GM21390 (cell line): ENCODE measurements around the gene UGT1A4.

Experiments
- ATAC-seq: cut with Tn5 transposase; IDR thresholded peaks from one replicate; pipeline ENCODE4 v1.9.1; 2021; ENCODE audit not compliant: unreplicated experiment

The UGT1A4 gene

DNA sequence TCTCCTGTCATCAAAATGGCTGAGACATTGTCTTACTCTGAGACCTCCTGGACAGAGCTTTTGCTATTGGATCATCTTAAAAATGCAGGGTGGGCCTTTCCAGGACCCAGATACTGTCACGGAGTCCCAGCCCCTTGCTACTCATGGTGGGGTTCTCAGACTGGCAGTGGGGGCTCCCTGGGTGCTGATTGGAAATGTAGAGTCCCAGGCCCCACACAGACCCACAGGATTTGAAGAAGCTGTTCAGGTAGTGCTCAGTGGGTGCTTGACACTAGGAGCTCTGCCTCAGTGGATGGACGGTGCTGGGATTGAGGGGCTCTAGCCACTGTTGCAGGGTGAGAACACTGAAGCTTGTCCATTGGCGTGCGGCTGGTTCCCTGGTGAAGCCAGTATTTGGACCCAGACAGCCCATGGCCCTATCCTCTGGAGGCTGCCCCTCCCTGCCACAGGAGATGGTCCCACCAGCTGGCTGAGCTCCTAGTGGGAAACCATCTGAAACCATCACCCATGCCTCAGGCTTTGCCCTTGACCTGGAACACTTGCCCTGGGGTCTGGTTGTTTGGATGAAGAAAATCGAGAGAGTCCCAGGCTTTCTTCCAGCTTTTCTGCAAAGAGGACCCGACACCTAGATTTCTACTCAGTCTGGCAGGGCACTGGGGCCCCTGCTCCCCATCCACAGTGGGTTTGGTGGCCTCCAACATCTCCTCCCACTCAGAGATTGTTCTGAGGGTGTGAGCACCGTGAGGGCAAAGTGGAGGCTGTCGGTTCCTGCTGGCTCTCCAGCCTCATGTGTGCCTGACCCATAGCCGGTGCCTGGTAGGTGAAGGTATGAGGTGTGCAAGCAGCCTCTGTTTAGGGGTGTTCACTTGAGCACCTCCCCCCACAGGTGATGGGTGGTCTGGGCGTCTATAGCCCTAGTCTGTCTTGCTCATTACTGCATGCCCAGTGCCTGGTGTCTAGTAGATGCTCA is 89.7 kb downstream of the UGT1A4 start:
- no peak for ATAC-seq

DNA sequence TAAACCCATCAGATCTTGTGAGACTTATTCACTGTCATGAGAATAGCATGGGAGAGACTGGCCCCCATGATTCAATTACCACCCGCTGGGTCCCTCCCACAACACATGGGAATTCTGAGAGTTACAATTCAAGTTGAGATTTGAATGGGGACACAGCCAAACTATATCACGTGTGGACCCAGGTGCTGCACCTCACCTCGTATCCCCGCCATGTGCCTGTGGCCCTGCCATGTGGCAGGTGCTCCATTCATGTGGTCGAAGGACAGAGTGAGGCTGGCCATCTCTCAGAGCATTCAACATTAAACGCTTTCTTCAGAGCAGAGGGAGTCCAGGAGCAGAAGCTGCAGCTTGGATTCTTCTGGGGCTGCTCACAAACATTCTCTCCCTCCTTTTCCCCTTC is 91.8 kb downstream of the UGT1A4 start:
- ATAC-seq: no peak

DNA sequence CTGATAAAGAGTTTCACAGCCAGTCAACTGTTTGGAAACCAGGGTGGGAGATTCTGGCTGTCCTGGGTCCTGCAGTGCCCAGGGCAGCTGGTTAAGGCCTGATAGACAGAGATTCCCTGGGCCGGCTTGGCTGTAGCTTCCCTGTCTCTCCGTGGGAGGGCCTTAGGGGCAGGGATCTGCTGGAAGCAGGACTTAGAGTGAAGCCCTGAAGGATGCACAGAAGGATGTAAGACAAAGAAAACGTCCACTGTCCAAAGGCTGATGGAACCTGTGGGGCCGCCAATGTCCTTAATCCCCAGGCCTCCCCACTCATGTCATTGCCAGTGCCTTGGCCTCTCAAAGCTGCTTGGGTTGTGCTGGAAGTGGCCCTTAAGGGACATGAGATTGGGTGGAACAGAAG is 92.6 kb downstream of the UGT1A4 start:
- no peak for ATAC-seq

DNA sequence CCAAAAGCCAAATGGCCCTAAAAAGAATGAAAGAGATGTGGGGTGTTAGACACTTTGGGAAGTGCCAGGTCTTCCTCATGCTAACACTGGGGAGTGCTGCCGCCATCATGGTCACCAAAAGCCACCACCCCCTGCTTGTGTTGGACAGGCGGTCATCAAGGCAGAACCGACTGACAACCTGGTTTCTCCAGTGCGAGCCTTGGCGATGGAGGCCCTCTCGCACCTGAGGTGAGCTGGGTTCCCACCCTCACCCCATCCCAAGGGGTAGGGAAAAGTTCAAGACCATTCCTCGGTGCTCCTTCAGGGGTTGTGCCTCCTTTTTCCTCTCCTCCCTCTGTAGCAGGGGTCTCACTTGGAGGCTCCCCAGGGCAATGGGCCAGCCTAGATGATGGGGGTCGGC is 93.2 kb downstream of the UGT1A4 start:
- no peak for ATAC-seq

DNA sequence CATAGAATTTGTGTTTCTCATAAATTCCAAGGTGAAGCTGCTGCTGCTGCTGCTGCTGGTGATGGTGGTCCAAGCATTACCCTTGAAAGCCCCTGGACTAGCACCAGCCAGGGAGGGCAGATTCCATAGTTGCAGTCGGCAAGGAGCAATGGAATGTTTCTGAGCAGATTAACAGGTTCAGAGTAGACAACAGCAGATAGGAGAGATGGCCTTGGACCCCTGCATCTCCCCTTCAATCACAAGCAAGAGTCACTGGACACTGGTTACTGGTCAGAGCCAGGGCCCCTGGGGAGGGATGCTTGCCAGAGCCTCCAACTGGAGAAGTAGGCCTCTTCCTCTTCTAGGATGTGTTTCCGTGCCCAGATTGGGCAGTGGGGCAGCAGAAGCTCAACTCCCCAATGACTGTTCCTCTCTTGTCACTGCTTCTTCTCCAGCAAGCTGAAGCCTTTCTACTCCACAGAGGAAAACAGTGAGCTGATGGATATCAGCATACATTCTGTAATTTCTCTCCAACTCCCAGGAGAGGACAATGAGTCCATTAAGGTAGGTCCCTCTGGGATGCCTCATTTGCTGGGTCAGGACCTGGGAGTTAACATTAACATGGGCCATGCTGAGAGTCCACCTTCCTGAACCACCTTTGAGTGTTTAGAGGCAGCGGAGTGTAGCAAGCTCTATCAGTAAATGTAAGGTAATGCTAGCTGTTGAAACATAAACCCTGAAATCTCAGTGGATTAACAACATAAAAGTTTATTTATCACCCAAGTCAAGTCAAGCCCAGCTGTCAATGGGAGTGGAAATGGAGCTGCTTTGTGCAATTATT is 94.9 kb downstream of the UGT1A4 start:
- ATAC-seq: no peak

DNA sequence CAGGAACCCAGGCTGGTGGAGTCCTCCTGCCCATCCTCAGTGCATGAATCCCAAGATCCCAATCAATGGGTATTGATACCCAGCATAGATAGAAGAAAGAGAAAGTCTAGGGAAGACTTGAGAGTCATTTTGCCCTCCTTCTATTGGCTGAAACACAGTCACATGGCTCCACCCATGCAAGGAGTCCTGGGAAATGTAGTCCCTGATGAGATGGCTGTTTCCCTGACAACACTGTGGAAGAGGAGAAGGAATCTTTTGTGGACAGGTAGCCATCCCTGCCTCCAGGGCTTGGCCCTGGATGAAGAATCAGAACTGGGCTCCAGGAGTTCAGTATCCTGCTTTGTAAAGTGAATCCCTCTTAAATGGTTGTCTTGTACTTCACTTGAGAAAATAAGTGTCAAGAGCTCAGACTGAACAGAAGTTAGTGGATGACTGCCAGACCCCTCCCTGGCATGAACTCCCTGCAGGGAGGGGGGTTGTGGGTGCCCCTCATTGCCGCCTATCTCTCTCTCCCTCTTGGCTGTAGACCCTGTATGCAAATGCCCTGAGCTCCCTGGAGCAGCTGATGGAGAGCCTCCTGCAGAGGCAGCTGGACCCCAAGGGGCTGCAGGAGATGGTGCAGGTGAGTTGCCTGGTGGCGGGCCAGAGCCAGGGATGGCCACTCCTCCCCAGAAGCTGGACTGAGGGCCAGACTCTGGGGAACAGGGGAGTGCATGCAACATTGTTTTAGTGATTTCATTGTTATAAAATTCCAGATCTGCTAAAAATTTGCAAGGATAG is 95.7 kb downstream of the UGT1A4 start:
- ATAC-seq: no peak

DNA sequence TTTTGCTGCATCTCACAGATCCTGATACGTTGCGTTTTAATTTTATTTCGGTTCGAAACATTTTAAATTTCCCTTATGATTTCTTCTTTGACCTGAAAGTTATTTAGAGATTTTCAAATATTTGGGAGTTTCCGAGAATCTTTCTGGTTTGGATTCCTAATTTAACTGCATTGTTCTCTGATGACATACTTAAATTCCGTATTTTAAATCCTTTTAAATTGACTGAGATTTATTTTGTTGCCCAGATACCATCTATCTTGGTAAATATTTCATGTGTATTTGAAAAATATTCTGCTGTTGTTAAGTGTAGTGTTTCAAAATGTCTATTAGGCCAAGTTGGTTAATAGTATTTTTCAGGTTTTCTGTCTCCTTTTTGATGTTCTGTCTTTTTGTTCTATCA is 97.3 kb downstream of the UGT1A4 start:
- no peak for ATAC-seq

DNA sequence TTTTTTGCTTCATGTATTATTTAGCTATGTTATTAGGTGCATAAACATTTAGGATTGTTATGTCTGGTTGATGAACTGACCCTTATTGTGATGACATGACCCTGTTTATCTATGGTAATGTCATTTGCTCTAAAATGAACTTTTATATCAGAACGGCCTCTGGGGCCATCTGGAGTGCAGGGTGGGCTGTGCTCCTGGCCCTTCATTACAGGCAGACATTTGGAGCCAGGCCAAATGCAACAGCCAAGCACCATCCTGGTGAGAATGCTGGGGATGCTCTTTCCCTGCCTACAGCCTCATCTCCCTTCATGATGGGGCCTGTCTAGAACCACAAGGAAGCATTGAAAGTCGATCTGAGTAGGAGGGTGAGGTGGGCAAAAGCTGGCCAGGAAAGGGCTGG is 97.8 kb downstream of the UGT1A4 start:
- ATAC-seq: no peak

DNA sequence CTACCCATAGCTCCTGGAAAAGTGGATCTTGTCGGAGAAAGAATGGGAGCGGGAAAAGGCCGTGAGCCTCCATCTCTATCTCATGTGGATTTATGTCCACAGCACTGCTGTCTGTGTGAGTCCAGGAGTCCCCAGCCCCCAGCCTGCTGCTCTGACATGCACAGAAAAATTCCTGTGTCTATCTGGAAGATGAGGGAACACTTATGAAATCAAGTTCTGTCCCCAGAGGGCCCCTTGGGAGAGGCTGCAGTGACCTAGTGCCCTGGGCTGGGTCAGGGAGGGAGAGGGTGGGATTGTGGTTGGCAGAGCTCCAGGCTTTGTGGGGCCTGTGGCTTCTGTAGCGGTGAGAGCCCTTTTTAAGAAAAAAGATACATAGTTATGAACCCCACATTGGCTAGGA is 98.2 kb downstream of the UGT1A4 start:
- no peak for ATAC-seq

DNA sequence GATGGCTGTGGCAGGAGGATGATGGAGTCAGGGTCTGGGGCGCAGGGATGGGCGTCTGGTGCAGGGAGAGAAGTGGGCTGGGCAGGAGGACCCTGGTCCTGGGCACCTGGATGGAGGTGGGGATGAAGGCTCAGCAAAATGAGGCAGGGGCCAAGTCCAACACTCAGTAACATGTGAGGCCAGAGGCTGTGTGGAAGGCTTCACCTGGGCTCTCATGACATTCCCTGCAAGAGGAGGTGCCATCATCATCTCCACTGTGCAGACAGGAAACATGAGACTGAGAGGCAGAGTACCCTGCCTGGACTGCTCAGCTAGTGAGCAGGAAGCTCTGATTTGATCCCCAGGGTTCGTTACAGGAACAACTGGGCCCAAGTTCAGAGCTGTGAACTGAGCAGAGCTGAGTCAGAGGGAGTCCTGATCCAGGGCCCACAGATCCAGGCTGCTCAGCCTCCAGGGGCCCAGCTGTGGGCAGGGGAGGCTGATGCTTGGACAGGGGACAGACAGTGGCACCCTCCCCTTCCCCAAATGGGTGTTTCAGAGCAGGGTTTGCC is 98.9 kb downstream of the UGT1A4 start:
- ATAC-seq: no peak

DNA sequence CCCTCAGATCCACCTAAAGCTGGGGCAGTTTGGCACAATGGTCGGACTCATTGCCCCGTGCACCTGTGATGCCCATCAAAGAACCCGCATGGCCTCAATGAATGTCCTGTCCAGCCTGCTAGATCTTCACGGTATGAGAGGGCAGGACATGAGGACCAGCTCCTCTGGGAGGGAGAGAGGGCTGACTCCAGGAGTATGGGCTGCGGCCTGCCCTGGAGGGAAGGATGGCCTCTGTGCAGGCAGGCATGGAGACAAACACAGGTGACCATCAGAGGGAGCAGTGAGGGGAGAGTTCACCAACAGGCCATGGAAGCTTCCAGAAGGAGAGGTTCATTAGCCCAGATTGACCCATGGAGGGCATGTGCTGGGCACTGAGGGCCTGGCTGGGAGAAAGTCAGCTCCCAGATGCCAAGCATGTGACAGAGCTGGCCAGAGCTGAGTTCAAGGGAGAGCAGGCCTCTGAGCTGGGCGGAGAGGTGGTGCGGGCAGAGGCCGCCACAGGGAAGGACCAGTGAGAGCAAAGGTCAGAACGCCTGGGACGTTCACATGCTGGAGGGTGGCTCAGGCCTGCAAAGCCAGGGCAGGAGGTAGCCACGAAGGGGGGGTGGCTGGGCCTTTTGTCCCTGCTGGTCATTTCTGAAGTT is 99.6 kb downstream of the UGT1A4 start:
- ATAC-seq: no peak

DNA sequence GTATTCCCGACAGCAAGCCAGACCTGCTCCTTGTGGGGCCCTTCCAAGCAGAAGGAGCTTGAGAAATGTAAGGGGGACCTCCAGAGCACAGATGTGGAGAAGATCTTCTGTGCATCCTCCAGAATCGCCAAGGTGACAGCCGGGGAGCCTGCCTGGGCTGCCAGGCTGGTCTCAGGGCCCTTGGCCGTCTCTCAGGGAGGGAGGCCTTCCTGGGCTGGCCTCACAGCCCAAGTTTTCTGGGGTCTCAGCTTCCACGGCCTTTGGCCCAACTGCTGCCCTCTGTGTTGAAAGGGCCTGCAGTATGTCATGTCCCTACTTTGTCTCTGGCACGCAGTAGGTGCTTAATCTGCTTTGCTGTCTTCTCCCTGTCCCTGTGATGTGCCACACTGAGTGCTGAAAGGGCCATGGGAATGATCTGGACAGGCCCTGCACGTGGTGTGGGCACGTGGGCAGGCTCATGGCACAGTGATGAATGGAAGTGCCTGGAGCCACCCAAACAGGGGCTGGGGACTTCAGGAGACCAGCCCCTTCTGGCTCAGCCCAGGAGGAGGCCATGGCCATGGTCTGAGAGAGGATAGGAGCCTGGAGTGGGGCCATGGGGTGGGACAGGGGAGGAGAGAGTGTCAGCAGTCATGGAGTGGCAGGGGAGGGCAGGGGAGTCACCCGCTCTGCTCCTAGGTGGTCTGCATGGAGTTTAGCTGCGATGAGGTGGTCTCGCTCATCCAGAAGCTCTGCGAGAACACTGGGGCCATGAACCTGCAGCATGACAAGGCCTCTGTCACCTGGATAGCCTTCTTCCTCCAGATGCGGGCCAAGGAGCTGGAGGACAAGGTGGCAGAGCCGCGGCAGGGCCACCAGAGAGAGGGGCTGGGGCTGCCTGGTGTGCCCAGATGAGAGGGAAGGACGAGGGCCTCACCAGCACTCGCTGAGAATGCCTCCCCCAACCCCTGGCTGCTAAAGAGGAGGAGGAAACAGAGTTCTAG is 100.4 kb downstream of the UGT1A4 start:
- no peak for ATAC-seq

DNA sequence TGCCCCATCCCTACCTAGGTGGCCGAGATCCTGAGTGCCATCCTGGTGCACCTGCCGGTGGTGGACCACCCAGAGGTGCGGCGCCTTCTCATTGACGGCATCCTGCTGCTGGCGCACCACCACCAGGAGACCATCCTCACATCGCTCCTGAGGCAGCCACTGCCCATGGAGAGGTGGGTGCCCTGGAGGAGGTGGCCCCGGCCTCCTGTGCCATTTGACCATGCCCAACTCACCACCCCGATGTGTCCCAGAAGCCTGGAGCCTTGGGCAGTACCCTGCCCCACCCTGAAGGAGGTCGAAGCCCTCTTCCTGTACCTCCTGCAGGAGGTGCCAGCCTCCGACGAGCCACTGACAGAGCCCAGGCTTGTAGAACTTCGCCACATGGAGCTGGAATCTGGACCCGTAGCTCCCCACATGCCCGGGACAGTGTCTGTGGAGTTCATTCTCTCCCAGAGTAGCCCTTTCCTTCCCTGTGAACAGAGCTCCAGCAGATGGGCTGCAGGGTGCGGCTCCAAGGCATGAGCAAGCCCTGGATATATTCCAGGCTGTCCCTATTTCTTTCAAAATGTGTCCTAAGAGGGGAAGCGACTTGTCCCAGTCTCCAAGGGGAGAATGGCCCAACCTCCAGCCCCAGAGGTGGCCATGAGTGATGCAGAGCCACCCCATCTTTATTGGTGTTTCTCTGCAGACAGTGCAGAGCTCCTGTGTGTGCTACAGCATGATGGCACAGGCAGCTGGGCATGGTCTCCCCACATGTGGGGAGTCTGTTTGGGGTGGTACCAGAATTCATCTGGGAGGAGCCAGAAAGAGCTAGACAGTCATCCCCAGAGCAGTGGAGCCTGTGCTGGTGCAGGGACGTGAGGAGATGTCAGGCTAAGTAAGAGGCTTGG is 101.6 kb downstream of the UGT1A4 start:
- no peak for ATAC-seq

DNA sequence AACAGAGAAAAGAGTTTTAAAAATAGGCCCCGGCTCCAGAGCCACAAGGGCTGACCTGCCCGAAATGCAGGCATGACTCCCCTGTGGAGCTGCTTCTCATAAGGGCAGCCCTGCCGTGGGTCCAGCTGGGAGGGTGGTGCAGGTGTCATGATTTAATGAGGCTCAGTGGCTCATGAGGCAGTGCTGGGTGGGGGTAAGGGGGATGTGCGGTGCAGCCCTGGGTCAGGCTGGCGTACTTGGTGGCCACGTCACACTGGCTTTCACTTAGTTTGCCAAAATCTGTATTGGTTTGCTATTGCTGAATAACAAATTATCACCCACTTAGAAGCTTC is 102.2 kb downstream of the UGT1A4 start:
- no peak for ATAC-seq

DNA sequence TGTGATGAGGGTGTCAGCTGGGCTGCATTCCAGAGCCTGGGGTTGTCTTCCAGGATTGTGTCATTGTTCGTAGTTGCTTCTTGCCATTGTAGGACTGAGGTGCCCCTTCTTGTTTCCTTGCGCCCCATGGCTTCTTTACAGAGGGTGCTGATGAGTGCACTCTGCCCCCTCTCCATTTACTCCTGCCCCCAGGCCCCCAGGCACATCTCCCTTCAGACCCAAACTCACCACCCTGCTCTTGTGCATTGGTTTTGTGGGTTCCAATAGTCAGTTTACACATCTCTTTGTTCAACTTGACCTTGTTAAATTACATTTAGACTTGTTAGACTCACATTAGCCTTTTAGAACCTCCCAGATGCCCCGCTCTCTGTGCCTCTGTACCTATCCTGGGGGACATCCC is 102.7 kb downstream of the UGT1A4 start:
- ATAC-seq: no peak

DNA sequence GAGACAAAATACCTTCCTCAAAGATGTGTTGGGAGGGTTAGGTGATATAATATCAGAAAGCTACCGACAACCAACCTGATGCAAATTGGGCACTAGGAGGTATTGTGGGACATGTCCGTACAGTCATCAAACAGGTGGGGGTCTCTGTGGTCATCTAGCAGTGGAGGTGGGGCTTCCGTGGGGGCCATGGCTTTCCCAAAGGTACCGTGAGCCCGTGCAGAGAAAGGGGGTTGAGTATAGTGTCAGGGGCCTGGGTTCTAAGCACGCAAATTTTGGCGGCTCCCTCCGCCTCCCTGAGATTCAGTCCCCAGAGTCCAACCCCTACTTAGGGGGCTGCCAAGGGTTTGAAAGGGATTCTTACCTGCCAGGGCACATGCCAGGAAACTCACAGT is 103.2 kb downstream of the UGT1A4 start:
- ATAC-seq: no peak

DNA sequence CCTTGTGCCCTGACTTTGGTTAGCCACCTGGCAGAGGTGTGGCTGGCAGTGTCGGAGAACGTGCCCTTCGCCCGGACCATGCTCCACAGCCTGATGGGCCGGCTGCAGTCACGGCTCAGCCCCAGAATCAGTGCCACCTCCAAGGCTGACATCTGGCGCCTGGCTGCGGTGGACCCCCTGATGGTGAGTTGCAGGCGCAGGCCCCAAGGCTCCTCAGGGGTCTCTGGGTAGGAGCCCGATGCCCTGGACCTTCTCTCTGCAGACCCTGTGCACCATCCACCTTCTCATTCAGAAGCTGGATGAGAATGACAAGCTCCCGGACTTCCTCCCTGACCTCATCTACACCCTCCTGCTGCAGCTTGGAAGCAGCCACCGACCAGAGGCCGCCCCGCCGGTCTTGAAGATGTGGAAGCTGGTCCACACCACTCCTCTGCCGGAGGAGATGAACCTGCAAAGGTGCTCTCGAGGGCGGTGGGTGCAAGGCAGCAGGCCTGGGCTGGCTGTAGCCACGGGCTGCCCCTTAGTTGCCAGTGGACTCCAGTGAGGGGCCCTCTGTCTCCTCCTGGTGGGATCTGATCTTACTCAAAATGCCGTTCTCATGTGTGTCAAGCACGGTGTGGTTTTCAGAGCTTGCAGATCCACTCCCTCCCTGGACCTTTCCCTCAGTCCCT is 103.7 kb downstream of the UGT1A4 start:
- no peak for ATAC-seq
